Astrocyte of the spinal cord (primary cell): ENCODE data around the gene RASGEF1C.
A peak's percentile ranks its signal among the peaks of the same experiment; 100 is the strongest.
"Not testable (repeated sequence)": the region's sequence is repeated elsewhere in the genome, so short reads cannot be mapped to it uniquely, and the experiment has no call there.

ENCODE experiments used
- DNase-seq: peaks from one replicate; pipeline ENCODE4 v3.0.0; 2011; ENCODE audit warnings: low read depth, low spot score
- H3K4me3 ChIP-seq: 2 replicates; pipeline ENCODE4 v1.5.1; 2011; ENCODE audit warnings: low read depth, mild to moderate bottlenecking, low read length, moderate library complexity
- CTCF ChIP-seq: IDR thresholded peaks from 2 replicates; pipeline ENCODE4 v1.5.1; 2012; ENCODE audit warnings: low read depth, mild to moderate bottlenecking, low read length, inconsistent platforms
- in situ Hi-C: cut with HindIII; loops from 2 replicates; pipeline ENCODE4 v1.10.0; 2017; ENCODE audit warnings: low sequenced_read_pairs

Gene RASGEF1C

GRCh38 chr5:180090769-180091546, 118.1 kb downstream of the RASGEF1C start:
- peak; percentile 50 for TF ChIP-seq CTCF
- peak; percentile 38 for DNase-seq
- peak overlapping the region; percentile 18 for H3K4me3 ChIP-seq
- in situ Hi-C loops: no loop called here

- H3K4me3 ChIP-seq: peak overlapping the region; percentile 56
- peak; percentile 78 for TF ChIP-seq CTCF
- peak; percentile 56 for DNase-seq
- in situ Hi-C loops: no loop called here
Measured at GRCh38 chr5:180090098-180090768, 118.8 kb downstream of the RASGEF1C start.

GRCh38 chr5:180089628-180090027, 119.4 kb downstream of the RASGEF1C start:
- in situ Hi-C loops, DNase-seq: not testable (repeated sequence)
- peak overlapping the region; percentile 56 for H3K4me3 ChIP-seq

GRCh38 chr5:180088561-180088960, 120.5 kb downstream of the RASGEF1C start:
- no peak for DNase-seq
- TF ChIP-seq CTCF: no peak
- in situ Hi-C loops: no loop called here
- H3K4me3 ChIP-seq: no peak overlapping the region

- no peak for TF ChIP-seq CTCF
- DNase-seq: no peak
- in situ Hi-C loops: no loop called here
- H3K4me3 ChIP-seq: no peak overlapping the region
Measured at GRCh38 chr5:180086816-180087399, 122.1 kb downstream of the RASGEF1C start.

- no peak for TF ChIP-seq CTCF
- in situ Hi-C loops: no loop called here
- no peak for DNase-seq
- H3K4me3 ChIP-seq: no peak overlapping the region
Measured at GRCh38 chr5:180085837-180086236, 123.2 kb downstream of the RASGEF1C start.
